NCI-H146 treated with DMSO at 0.1 percent for 48 hours (cell line): ENCODE data around the gene KCNJ5.

Source experiments
- DNase-seq: peaks from one replicate; lab custom pipeline; 2025; ENCODE audit not compliant: unreplicated experiment; lab: John Stamatoyannopoulos, UW

KCNJ5 gene

DNA sequence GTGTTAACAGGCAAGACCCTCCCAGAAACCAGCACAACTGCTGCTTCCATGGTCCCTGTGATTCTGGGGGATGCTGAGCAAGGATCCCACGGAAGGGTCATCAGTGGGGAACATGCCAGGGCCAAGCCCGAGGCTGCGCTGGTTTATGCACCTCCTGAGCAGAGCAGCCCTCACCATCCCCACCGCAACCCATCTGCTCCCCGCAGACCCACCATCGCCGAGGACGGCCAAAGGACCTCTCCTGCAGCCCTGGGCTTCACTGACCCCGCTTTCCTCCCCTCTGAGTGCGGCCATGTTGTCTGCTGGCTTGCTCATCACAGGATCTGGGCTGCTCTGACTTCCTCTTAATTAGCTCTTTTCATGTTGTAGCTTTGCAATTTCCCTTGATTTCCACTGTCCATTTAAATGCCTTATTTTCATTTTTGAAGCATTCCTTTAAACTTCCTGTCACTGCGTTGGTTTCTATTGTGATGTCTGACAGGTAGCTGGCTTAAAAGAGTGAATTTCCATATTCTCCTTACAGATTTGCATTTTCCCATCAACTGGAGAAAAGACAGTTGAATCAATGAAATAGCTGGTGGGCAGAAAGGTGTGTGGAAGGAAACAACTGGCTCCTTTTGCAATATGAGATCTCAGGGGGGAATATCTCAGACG, 36.7 kb downstream of the KCNJ5 start:
- no peak for DNase-seq

- DNase-seq: no peak
Measured at GRCh38 chr11:128928400-128928799, 37.2 kb downstream of the KCNJ5 start.

DNA sequence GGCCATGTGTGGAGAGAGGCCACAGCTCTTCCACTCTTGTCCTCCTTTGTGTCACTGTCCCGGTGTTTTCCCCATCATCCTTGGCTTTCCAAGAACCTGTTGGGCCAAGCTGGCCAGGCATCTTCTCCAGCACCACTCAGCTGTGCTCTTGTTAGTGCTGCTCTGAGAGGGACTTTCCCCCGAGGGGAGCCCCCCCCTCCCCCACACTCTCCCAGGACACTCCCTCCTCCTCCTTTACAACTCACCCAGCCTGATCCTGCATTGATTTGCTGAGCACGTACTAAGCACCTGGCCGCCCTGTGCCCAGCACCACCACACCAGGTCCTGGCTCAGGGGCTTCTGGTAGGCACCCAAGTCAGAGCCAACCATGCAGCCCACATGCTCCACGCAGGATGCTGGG, 38.3 kb downstream of the KCNJ5 start:
- DNase-seq: no peak

DNA sequence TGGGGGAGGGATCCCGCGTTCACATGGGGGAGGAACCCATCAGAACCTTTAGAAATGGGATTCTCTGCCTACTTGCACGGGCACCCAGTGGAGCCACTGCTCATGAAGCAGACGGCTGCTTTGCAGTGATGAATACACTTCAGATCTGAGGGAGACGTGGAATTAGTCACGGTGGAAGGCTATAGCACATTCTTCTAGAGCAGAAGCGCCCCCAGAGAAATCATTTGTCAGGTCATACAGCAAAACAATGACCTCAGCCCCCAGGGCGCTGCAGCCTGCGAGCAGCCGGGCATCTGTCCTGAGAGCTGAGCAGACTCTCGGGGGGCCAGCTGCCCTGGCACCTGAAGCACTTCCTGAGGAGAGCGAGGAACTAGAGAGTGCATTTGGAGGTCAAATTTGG, 38.8 kb downstream of the KCNJ5 start:
- DNase-seq: no peak

- DNase-seq: no peak
Measured at GRCh38 chr11:128931066-128931465, 39.9 kb downstream of the KCNJ5 start.

- DNase-seq: peak; percentile 6
Measured at GRCh38 chr11:128931668-128932067, 40.5 kb downstream of the KCNJ5 start.

DNA sequence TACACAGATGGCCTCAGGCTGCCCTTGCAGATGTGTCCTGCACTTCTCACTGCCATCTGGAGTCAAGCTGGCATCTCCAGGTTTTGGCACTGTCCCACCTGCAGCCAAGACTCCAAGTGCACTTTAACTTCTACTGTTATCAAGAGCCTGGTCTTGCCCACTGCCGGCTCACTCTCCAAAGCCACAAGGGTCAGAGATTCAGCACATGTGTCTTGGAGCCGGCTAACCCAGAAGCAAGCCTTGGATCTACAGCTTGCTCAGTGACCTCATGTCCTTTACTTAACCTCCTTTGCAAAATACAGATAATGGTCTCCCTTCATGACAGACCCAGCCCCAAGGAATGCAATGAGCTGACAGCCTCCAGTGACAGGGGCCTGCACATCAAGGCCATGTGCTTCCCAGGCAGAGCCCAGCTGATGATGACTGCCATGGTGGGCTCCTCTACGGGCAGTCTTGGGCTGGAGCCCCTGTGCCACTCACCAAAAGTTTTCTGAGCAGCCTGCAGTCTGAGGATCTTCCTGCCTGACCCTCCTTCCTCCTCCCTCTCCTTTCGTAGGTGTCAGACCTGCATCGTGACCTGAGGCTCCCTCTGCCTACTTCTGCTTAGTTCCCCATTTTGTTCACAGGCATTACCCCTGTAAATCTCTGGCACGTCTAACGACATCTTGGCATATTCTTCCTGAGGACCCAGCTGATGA, 42.5 kb downstream of the KCNJ5 start:
- DNase-seq: no peak

DNA sequence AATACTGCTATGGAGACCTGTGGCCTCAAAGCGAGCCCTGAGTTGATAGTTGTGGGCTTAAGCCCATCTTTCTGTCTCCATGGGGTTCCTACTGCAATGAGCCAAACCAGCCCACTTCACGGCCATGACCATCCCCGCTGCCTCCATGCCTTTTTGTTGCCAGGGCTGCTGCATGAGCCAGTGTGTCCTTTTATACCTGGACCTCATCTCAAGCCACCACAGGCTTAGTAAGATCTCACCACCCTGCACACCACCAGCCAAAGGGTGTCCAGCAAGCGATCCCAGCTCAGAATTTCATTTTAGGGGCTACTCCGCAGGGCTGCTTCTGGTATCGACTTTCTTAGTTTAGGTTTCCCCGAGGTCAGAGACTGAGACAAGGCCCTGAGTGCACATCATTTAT, 43.2 kb downstream of the KCNJ5 start:
- DNase-seq: no peak

- no peak for DNase-seq
Measured at GRCh38 chr11:128934926-128935325, 43.8 kb downstream of the KCNJ5 start.

DNA sequence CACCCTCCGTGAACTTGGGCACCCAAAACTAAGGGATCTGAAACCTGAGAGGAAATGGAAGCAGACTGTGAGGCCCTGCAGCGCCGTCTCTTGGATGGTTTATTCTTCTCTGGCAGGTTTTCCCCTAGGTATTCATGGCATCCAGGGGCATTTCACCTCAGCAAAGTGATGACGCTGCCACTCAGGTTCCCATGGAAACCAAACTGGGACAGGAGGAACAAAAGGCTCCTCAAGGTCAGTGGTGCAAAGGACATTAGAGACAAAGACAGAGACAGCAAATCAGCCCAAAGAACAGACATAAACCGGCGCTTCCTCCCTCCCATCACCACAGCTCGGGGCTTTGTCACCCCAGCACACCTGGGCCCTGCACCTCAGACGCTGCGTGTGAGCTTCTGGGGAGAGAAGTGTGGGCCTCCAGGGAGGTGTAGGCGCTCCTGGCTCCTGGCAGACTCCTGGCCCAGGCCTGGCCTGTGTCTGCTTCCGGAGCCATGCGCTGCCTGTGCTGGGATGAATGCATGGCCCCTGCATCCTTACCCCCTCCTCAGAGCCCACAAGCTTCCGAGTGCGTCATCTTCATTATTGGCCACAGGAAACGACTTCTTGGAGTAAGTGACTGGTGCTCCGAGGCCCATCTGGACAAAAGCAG, 45.6 kb downstream of the KCNJ5 start:
- DNase-seq: peak; percentile 24

DNA sequence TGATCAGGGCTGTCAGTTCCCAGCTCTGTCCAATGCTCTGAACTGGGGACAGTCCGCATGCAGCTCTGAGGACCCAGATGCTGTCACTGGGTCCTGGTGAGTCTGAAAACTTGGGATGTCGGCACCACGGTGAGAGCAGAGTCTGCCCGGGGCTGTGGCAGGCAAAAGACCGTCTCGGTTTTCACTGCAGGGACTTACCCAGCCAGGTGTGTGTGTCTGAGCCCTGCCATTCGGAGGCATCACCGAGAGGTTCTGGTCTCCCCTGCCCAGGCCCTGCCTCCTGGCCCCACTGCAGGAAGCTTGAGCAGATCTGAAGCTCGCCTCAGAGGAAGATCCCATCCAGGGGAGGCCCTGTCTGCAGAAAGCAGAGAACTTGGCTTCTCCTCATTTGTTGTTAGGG, 46.3 kb downstream of the KCNJ5 start:
- DNase-seq: no peak

GRCh38 chr11:128938156-128938885, 47.2 kb downstream of the KCNJ5 start:
- DNase-seq: no peak

DNA sequence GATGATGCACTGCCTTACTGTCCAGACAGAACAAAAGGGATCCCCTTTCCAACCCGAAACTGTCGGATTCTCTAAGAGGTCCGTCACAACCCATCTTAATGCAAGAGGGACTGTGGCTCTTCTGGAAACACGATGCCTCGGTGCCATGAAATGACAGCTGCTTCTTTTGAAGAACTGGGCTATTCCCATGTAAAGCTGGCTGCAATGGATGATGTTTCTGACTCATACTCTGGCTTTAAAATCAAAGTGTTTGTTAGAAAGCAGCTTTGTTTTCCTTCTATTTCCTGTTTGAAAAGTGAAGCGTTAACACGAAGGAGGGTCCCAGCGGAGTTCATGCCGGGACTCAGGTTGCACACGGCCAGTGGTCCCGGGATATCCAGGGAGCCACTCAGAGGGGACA, 48.4 kb downstream of the KCNJ5 start:
- no peak for DNase-seq

- DNase-seq: no peak
Measured at GRCh38 chr11:128940156-128940555, 49.0 kb downstream of the KCNJ5 start.

DNA sequence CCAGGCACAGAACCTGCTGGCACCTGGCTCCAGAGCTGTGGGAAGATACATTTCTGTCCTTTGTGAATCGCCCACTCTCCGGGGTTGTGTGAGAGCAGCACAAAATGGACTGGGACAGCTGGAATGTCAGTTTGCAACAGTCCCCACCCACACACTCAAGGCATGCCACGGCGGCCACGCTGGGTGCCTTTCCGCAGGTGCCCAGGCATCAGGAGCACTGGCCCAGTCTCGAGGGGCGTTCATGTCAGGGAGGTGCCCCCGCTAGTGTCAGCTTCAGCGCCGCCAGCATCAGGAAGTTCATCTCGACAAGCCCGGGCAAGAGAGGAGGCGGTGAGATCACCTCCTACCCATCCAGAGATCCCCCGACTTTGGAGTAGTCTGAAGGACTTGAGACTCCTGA, 49.4 kb downstream of the KCNJ5 start:
- no peak for DNase-seq

DNA sequence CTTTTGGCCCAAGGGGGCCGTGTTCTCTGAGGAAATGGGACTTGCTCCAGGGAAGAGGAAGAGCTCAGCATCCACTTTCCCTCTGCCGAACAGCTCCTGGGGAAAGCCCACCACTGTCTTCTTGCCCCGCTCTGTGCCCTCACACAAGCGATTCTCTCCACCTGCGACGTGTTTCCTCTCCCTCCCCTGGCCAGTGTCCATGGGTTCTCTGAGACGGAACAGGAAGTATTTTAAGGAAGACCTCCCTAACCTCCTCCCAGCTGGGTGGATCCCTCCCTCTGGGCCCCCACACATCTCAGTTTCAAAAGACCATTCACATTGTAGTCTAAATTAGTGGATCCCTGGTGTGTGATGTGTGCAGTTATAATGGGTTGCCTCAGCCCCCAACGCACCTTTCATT, 50.0 kb downstream of the KCNJ5 start:
- no peak for DNase-seq

DNA sequence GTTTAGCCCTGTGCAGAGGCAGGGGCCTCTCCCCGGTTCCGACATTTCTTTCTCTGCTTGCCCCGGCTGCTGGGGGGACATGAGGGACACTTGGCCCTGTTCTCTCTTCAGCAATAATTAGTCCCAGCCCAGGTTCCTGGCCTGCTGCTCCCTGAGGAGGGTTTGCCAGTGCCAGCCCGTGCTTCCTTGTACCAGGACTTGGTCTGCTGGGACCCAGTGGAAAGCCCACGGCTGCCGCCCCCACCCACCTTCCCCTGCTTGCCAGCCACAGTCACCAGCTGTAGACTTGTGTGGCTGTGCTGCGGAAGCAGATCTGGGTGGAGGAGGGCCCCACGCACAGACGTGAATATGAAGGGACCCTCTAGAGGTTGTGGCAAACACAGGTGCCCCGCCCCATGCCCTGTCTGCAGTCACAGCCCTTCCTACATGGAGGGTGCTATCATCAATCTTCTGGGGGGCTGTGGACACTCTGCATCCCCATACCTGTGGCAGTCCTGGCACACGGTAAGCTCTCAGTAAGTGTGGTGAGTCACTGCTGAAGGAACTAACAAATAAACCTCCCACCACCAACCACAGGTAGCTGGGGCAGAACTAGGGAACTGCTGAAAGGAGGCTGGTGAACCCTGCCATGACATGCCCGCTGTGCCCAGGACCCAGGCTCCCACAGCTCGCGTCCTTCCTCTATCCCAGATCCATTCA, 50.6 kb downstream of the KCNJ5 start:
- DNase-seq: no peak

GRCh38 chr11:128942272-128942612, 51.1 kb downstream of the KCNJ5 start:
- no peak for DNase-seq

- DNase-seq: no peak
Measured at GRCh38 chr11:128942817-128943427, 51.8 kb downstream of the KCNJ5 start, which contains the start of gene TP53AIP1. TSS of gene TP53AIP1 (minus strand) at chr11:128942871. CDS start at chr11:128937818, 5,053 bp downstream.

DNA sequence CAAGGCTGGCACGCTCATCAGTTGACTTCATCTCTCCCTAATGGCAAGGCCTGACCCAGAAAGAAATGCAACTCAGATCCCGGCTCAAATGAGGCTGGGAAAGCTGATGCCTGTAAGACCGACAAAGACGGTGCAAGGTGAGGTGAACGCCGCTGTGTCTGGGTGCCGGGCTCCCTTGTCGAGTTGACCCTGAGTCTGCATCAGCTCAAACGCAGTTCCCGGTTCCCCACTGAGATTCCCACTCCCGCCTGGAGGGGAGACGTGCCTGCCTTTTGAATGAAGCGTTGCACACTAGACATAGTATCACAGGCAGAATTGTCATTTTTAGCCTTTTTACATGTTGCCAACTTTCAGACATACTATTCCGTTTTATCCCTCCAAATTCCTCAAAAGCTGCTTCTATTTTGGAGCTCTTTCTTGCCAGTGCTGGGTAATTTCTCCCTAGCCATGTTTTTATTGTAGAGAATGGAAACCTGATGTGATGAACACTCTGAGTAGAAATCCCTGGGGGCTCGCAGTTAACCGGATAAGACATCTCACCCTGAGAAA, 52.3 kb downstream of the KCNJ5 start:
- no peak for DNase-seq
